AG04449 (cell line): ENCODE measurements around the gene NCOA1.
"Not testable (repeated sequence)": the region's sequence is repeated elsewhere in the genome, so short reads cannot be mapped to it uniquely, and the experiment has no call there.

Experiments used
- CTCF ChIA-PET: fragments of 350-600 bp; formaldehyde crosslinking; extraction: SDS; loops from one replicate; lab custom pipeline; 2021; ENCODE audit warnings: antibody characterized with exemption; lab: Yijun Ruan, JAX
- POLR2A ChIA-PET: fragments of 400-600, 350-600 bp; formaldehyde crosslinking; extraction: SDS; loops from one replicate; lab custom pipeline; 2020; ENCODE audit warnings: antibody characterized with exemption, inconsistent platforms; lab: Yijun Ruan, JAX
- DNase-seq: peaks from one replicate; pipeline ENCODE4 v3.0.0-alpha.2; 2010; ENCODE audit warnings: low read depth, low spot score
- H3K4me3 ChIP-seq: 2 replicates; pipeline ENCODE4 v1.5.1; 2011; ENCODE audit warnings: low read depth, mild to moderate bottlenecking, control low read depth, low read length
- TF ChIP-seq, protein P1 (sequence below): IDR thresholded peaks from one replicate; pipeline ENCODE4 v1.5.1; 2011; ENCODE audit warnings: mild to moderate bottlenecking, moderate library complexity, low read length, control low read depth, inconsistent platforms; ENCODE audit not compliant: insufficient read depth; ENCODE audit errors: missing control alignments

Gene NCOA1

DNA sequence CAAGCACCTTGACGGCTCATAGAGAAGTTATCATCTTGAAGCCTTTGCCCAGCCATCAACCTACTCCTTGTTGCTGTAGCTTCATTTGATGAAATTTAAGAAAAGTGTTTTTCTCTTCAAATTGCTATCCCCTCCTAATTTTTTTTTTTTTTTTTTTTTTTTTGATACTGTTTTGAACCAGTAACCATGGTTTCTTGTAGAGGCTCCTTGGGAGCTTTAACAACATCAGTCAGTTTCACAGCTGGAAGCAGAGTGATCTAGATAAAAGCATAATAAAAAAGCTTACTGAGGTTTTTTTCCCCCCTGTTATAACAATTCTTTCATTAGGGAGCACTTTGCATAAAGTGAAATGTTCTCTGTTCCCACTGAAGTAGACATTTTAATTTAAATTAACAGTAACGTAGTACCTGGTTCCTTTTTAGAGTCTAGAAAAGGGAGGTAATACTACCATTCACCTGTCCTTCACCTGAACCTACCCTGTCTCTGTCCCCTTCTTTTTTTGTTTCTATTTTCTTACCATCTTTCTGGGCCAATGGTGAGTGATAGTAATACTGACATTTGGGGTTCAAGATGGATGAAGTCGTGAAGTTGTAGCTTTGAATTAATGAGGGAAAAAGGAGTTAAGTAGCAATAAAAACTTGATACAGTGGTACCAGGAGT, 101.5 kb downstream of the NCOA1 start:
- ChIA-PET CTCF (no interaction called here), POLR2A (no interaction called here)
- H3K4me3 ChIP-seq: no peak overlapping the region
- TF ChIP-seq, protein P1, sequence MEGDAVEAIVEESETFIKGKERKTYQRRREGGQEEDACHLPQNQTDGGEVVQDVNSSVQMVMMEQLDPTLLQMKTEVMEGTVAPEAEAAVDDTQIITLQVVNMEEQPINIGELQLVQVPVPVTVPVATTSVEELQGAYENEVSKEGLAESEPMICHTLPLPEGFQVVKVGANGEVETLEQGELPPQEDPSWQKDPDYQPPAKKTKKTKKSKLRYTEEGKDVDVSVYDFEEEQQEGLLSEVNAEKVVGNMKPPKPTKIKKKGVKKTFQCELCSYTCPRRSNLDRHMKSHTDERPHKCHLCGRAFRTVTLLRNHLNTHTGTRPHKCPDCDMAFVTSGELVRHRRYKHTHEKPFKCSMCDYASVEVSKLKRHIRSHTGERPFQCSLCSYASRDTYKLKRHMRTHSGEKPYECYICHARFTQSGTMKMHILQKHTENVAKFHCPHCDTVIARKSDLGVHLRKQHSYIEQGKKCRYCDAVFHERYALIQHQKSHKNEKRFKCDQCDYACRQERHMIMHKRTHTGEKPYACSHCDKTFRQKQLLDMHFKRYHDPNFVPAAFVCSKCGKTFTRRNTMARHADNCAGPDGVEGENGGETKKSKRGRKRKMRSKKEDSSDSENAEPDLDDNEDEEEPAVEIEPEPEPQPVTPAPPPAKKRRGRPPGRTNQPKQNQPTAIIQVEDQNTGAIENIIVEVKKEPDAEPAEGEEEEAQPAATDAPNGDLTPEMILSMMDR: no peak
- no peak for DNase-seq

DNA sequence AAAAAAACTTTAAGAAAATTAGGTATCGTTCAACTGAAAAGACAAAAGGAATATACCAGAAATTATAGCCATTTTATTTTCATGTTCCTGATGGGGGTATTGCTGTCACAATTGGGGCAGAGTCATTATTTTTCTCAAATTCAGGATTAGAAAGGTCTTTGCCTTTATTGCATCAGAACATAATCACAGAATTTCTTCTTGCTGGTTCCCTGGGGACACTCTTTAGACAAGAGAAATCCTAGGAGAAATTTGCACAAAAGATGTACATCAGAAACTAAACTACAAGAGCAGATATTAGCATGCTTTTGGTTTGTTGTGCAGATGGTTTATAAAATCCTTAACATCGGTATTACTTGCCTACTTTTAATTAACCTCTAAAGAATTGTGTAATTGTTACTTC, 103.2 kb downstream of the NCOA1 start:
- TF ChIP-seq, protein P1: no peak
- CTCF ChIA-PET: no interaction called here
- POLR2A ChIA-PET: no interaction called here

DNA sequence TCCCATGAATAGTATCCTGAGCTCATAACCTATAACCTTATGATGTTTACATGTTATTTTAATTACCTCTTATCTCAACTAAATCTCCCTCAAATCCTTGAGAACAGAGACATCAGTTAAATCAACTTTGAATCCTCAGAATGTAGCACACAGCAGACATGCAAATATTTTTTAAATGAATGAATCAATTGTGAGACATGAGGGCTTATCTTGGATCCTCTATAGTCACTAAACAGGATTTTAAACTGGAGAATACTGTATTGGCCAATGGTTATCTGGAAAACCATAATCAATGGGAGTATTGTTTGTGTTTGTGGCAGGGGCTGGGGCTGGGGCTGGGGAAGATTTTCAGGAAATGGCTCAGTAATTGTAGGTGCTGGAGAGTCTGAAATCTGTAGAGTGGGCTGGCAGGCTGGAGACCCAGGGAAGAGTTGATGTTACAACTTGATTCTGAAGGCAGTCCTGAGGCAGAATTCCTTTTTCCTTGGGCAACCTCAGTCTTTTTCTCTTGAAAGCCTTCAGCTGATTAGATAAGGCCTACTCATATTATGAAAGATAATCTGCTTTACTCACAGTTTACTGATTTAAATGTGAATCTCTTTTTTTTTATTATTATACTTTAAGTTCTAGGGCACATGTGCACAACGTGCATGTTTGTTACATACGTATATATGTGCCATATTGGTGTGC, 106.3 kb downstream of the NCOA1 start:
- DNase-seq: no peak
- ChIA-PET CTCF (no interaction called here), POLR2A (no interaction called here)
- no peak overlapping the region for H3K4me3 ChIP-seq
- TF ChIP-seq, protein P1: no peak

More for the DNA sequence above, 103.2 kb downstream of the NCOA1 start:
- H3K4me3 ChIP-seq: no peak overlapping the region
- DNase-seq: no peak

DNA sequence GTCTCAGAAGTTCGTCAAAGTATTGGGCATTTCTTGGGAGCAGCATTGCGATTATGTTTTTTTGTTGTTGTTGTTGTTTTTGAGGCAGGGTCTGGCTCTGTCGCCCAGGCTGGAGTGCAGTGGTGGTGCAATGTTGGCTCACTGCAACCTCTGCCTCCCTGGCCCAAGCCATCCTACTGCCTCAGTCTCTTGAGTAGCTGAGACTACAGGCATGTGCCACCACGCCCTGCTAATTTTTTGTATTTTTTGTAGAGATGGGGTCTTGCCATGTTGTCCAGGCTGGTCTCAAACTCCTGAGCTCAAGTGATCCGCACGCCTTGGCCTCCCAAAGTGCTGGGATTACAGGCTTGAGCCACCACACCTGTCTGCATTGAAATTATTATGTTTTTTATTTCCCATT, 109.1 kb downstream of the NCOA1 start:
- POLR2A ChIA-PET, H3K4me3 ChIP-seq, DNase-seq: not testable (repeated sequence)
- CTCF ChIA-PET: interaction anchor here (0.6 kb wide), 1 partner anchor 11 kb away, joined by 3 read pairs; no protein-coding TSS in a partner anchor

DNA sequence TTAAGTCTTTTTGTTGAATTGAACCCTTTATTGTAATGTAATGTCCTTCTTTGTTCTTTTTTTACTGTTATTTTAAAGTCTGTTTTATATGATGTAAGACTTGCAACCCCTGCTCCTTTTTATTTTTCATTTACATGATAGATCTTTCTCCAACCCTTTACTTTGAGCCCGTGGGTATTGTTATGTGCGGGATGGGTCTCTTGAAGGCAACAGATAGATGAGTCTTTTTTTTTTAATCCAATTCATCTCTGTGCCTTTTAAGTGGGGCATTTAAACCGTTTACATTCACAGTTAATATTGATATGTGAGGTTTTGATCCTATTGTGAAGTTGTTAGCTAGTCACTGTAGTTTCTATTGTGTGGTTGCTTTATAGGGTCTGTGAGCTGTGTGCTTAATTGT, 120.6 kb downstream of the NCOA1 start:
- POLR2A ChIA-PET: no interaction called here
- DNase-seq: no peak
- H3K4me3 ChIP-seq: no peak overlapping the region
- CTCF ChIA-PET: interaction anchor here (0.6 to 2.8 kb wide), 6 partner anchors 12 to 216 kb away, joined by 3 to 21 read pairs (median 4); partner anchors contain the start of gene PTRHD1
- TF ChIP-seq, protein P1: no peak

DNA sequence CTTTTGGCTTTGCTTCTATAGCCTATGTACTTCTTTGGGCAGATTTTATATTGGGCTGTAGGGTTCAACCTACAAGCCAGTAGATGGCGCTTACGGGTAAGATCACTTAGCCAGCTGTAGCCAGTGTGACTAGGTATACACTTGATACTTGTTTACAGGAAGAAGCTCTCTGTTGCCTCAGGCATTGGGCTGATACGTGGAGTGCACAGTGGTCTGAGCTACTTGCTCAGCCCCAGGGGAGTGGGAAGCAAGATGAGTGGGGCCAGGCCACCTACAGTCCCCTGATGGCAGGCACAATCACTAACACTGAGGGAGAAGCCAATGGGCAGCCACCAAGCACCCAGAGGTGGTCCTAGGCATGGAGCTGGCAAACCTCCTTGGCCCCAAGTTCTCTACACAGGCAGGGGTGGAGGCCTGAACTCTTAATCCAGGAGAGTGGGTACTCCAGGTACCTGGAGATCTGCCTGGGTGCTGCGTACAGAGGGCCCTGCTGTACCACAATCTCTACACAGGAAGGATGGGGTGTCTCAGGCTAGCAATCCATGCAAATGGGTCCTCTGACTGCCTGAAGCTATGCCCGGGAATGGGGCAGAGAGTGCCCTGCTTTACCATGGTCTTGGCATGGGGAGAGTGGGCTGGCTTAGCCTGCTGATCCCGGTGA, 122.2 kb downstream of the NCOA1 start:
- TF ChIP-seq, protein P1: peak; percentile 10
- DNase-seq: no peak
- POLR2A ChIA-PET: no interaction called here
- CTCF ChIA-PET: interaction anchor here (0.6 to 2.8 kb wide), 10 partner anchors 8 to 218 kb away, joined by 3 to 21 read pairs (median 4); partner anchors contain the start of gene PTRHD1
- H3K4me3 ChIP-seq: no peak overlapping the region
